GM12878 (cell line): ENCODE data around the gene ITGA3. TPM values are rescaled to one million over a fixed set of nuclear protein-coding genes. Genes with fewer than 3 reads are reported as not detected.
A peak's percentile ranks its signal among the peaks of the same experiment; 100 is the strongest.

ENCODE experiments used
- ATAC-seq: fragments of 200-7000 bp; cut with Tn5 transposase; 3 replicates; pipeline ENCODE4 v1.9.1; 2020; ENCODE audit warnings: mild to moderate bottlenecking, moderate library complexity
- BruUV-seq: library from RNA; stranded (reverse); fragments of 400-500 nt; replicated peaks from 2 replicates; lab custom pipeline; 2021; lab: Mats Ljungman, UMichigan
- CTCF ChIA-PET: fragments of 300-600 bp; sonication (Branson Sonifier 250); formaldehyde crosslinking; extraction: SDS; loops from one replicate; lab custom pipeline; 2021; ENCODE audit warnings: inconsistent platforms; lab: Yijun Ruan, JAX
- POLR2A ChIA-PET: fragments of 350-600 bp; formaldehyde crosslinking; extraction: SDS; loops from one replicate; lab custom pipeline; 2021; ENCODE audit warnings: inconsistent platforms; lab: Charles Lee
- RAD21 ChIA-PET: fragments of 300-600 bp; sonication (Branson Sonifier 250); formaldehyde crosslinking; loops from one replicate; lab custom pipeline; 2023; ENCODE audit warnings: antibody characterized with exemption; ENCODE audit not compliant: unreplicated experiment; lab: Charles Lee
- SMC1A ChIA-PET: fragments of 300-600 bp; sonication (Branson Sonifier 250); formaldehyde crosslinking; loops from one replicate; lab custom pipeline; 2023; ENCODE audit not compliant: unreplicated experiment, uncharacterized antibody; lab: Charles Lee
- DNase-seq: peaks from one replicate; pipeline ENCODE4 v3.0.0-alpha.2; 2011; ENCODE audit warnings: low read depth, low spot score
- FAIRE-seq: peaks from 3 replicates; lab custom pipeline; 2011; peaks lifted over from hg19 to GRCh38; lab: Jason Lieb, UNC
- H2AFZ ChIP-seq: 2 replicates; pipeline ENCODE4 v1.6.0; 2011; ENCODE audit warnings: low read depth, low read length, control low read depth; ENCODE audit not compliant: control insufficient read depth
- H3K27ac ChIP-seq: 2 replicates; pipeline ENCODE4 v1.5.1; 2011; ENCODE audit warnings: control low read depth; ENCODE audit not compliant: control insufficient read depth, insufficient read depth
- H3K27me3 ChIP-seq, 2 experiments: replicated peaks in 1 of 2; 2 replicates each; pipeline versions ENCODE4 v1.6.0 to v1.6.1; 2011; ENCODE audit warnings: low read length in 1 of 2; ENCODE audit not compliant: control insufficient read depth in 2 of 2, insufficient read depth in 2 of 2
- H3K36me3 ChIP-seq, 2 experiments: 2 replicates each; pipeline ENCODE4 v1.5.1; 2011; ENCODE audit warnings: low read length in 1 of 2; ENCODE audit not compliant: control insufficient read depth in 2 of 2, insufficient read depth in 2 of 2
- H3K4me1 ChIP-seq: 2 replicates; pipeline ENCODE4 v1.6.1; 2011; ENCODE audit warnings: mild to moderate bottlenecking, low read length, moderate library complexity, mixed read lengths; ENCODE audit not compliant: control insufficient read depth, insufficient read depth
- H3K4me2 ChIP-seq: 2 replicates; pipeline ENCODE4 v1.6.0; 2011; ENCODE audit warnings: control low read depth; ENCODE audit not compliant: control insufficient read depth, insufficient read depth
- H3K4me3 ChIP-seq: fragments of 200-600 bp; sonication (generic); 2 replicates; pipeline ENCODE4 v1.5.1; 2016
- H3K79me2 ChIP-seq: 2 replicates; pipeline ENCODE4 v1.6.0; 2011; ENCODE audit warnings: low read length; ENCODE audit not compliant: control insufficient read depth, insufficient read depth
- H3K9ac ChIP-seq: 2 replicates; pipeline ENCODE4 v1.8.0; 2011; ENCODE audit warnings: low read length, control low read depth, mixed read lengths; ENCODE audit not compliant: control insufficient read depth, insufficient read depth
- H3K9me3 ChIP-seq: replicated peaks from 3 replicates; pipeline ENCODE4 v1.5.1; 2011; ENCODE audit warnings: mild to moderate bottlenecking, low read length; ENCODE audit not compliant: control insufficient read depth, insufficient read depth
- H4K20me1 ChIP-seq: 2 replicates; pipeline ENCODE4 v1.6.0; 2011; ENCODE audit not compliant: control insufficient read depth, insufficient read depth
- CREB1 ChIP-seq: IDR thresholded peaks from 2 replicates; pipeline ENCODE4 v1.6.1; 2012; ENCODE audit warnings: low read depth, mild to moderate bottlenecking, inconsistent platforms
- ESRRA ChIP-seq: IDR thresholded peaks from 2 replicates; pipeline ENCODE4 v1.6.1; 2012; ENCODE audit warnings: mild to moderate bottlenecking, low read length, improper control_type of control experiment
- FOXK2 ChIP-seq: fragments of 450-650 bp; IDR thresholded peaks from 2 replicates; pipeline ENCODE4 v1.6.1; 2017; ENCODE audit warnings: mild to moderate bottlenecking, moderate library complexity
- LARP7 ChIP-seq: fragments of 450-650 bp; IDR thresholded peaks from 2 replicates; pipeline ENCODE4 v1.6.1; 2017; ENCODE audit warnings: mild to moderate bottlenecking
- NFYB ChIP-seq: IDR thresholded peaks from 2 replicates; pipeline ENCODE4 v1.6.1; 2011; ENCODE audit warnings: low read depth, mild to moderate bottlenecking, low read length, improper control_type of control experiment, moderate library complexity; ENCODE audit not compliant: insufficient read depth
- POLR2A ChIP-seq: IDR thresholded peaks from 2 replicates; pipeline ENCODE4 v1.6.1; 2011; ENCODE audit warnings: low read depth, mild to moderate bottlenecking, low read length
- SRF ChIP-seq, 2 experiments: IDR thresholded peaks; 2 replicates each; pipeline ENCODE4 v1.6.1; 2011; ENCODE audit warnings: low read depth in 2 of 2, low read length in 2 of 2, mild to moderate bottlenecking in 1 of 2, moderate library complexity in 1 of 2
- STAT3 ChIP-seq: IDR thresholded peaks from 2 replicates; pipeline ENCODE4 v1.6.1; 2011; ENCODE audit warnings: low read depth, low read length, improper control_type of control experiment
- TARDBP ChIP-seq: IDR thresholded peaks from 2 replicates; pipeline ENCODE4 v1.6.1; 2016; ENCODE audit warnings: borderline replicate concordance
- ZSCAN29 ChIP-seq: fragments of 450-650 bp; IDR thresholded peaks from 2 replicates; pipeline ENCODE4 v1.6.1; 2017; ENCODE audit warnings: mild to moderate bottlenecking, moderate library complexity
- WGBS: methylation state at CpG from one replicate; pipeline ENCODE4 v1.1.6; 2016; ENCODE audit warnings: low lambda C conversion rate; ENCODE audit not compliant: insufficient replicate concordance, insufficient coverage; ENCODE audit errors: missing lambda C conversion rate; 5-methylcytosine and 5-hydroxymethylcytosine counted together
- in situ Hi-C: fragments of 300-500 bp; cut with MboI; formaldehyde crosslinking; loops from 9 replicates; pipeline ENCODE4 v1.14.3; 2018; ENCODE audit warnings: mixed read lengths
- intact Hi-C: fragments of 100-400 bp; cut with micrococcal nuclease; formaldehyde crosslinking; loops from one replicate; pipeline ENCODE4 v1.14.2; 2022; ENCODE audit not compliant: unreplicated experiment
- polyA plus RNA-seq, 11 experiments: library from polyadenylated mRNA; depleted of rRNA in 4 of 11; unstranded in 6 of 11; stranded (reverse) in 5 of 11; fragments of >200 nt; fragmentation: Nextera tagmentation in 4 of 11; fragmentation: Illumina TruSeq in 1 of 11; extraction: Ambion mirVana in 4 of 11; extraction: Trizol in 1 of 11; gene quantifications; 1 replicate in 1 of 11; 2 replicates in 10 of 11; pipeline versions ENCODE4 v1.2.1 to v1.2.3, GENCODE V29; 2011 to 2016; ENCODE audit warnings: inconsistent platforms in 2 of 11, missing spikeins in 2 of 11, low read depth in 1 of 11
- total RNA-seq, 4 experiments: library from RNA; depleted of rRNA in 3 of 4; stranded (reverse); fragments of >200 nt in 3 of 4; fragmentation: Illumina TruSeq in 1 of 4; extraction: Trizol in 1 of 4; gene quantifications; 2 replicates each; pipeline versions ENCODE4 v1.2.1 to v1.2.3, GENCODE V29; 2013 to 2021
- TF ChIP-seq, protein P1 (sequence below): IDR thresholded peaks from 2 replicates; pipeline ENCODE4 v1.6.1; 2012; ENCODE audit warnings: low read depth, low read length, improper control_type of control experiment
- TF ChIP-seq, protein P2 (sequence below): IDR thresholded peaks from 2 replicates; pipeline ENCODE4 v1.6.1; 2012; ENCODE audit warnings: improper control_type of control experiment, low read depth, low read length; ENCODE audit not compliant: insufficient replicate concordance
- TF ChIP-seq, protein P3 (sequence below): IDR thresholded peaks from 2 replicates; pipeline ENCODE4 v1.6.1; 2011; ENCODE audit warnings: borderline replicate concordance, low read depth, mild to moderate bottlenecking, moderate library complexity, low read length; ENCODE audit not compliant: insufficient read depth, poor library complexity, severe bottlenecking
- TF ChIP-seq, protein P4 (sequence below): fragments of 450-650 bp; IDR thresholded peaks from 2 replicates; pipeline ENCODE4 v1.6.1; 2014; ENCODE audit warnings: mild to moderate bottlenecking

The ITGA3 gene
- total and polyA plus RNA-seq, 10 of the 15 experiments (the other 5 are each of a cell fraction or from before 2014, with no cell fraction given): 0.29 to 13.4 (median 6.6) TPM

- POLR2A ChIA-PET: interaction anchor here (0.9 to 1.6 kb wide), 2 partner anchors 9 to 30 kb away, joined by 4 to 5 read pairs; no protein-coding TSS in a partner anchor
- Histone ChIP-seq H2AFZ (no peak overlapping the region), H3K79me2 (no peaks in the 10 kb centered on the region), H3K9ac (no peak overlapping the region), H3K27ac (no peak overlapping the region), H3K4me2 (no peak overlapping the region), H3K27me3 (peaks cover 4 to 10% of the 10 kb centered on the region in 2 experiments), H4K20me1 (peaks cover under 1% of the 10 kb centered on the region; the same call in 1 of the 2 replicates), H3K4me3 (no peak overlapping the region), H3K36me3 (peaks cover 13 to 27% of the 10 kb centered on the region in 2 experiments; a peak in 3 of 4 replicates), H3K4me1 (peaks cover 6% of the 10 kb centered on the region; the same call in 1 of the 2 replicates), H3K9me3 (no peaks in the 10 kb centered on the region)
- no peak for ATAC-seq
- SMC1A ChIA-PET: interaction anchor here (1.1 kb wide), 1 partner anchor 29 kb away, joined by 6 read pairs; no protein-coding TSS in a partner anchor
- in situ Hi-C loops (no loop called here), intact Hi-C loops (no loop called here)
- CTCF ChIA-PET: interaction anchor here (0.5 to 3.1 kb wide), 9 partner anchors 9 to 39 kb away, joined by 3 to 21 read pairs (median 5); partner anchors contain the start of genes PDK2 and PPP1R9B
- peak; percentile 18 for FAIRE-seq
- WGBS: 40% methylated on average over 6 of the region's 6 CpGs
- no TSS peak for BruUV-seq
- DNase-seq: no peak
- RAD21 ChIA-PET: interaction anchor here (0.7 kb wide), 1 partner anchor 15 kb away, joined by 3 read pairs; no protein-coding TSS in a partner anchor
- no peak for TF ChIP-seq ZSCAN29
- TF ChIP-seq, protein P1, sequence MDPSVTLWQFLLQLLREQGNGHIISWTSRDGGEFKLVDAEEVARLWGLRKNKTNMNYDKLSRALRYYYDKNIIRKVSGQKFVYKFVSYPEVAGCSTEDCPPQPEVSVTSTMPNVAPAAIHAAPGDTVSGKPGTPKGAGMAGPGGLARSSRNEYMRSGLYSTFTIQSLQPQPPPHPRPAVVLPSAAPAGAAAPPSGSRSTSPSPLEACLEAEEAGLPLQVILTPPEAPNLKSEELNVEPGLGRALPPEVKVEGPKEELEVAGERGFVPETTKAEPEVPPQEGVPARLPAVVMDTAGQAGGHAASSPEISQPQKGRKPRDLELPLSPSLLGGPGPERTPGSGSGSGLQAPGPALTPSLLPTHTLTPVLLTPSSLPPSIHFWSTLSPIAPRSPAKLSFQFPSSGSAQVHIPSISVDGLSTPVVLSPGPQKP: no peak
- no peak for TF ChIP-seq STAT3
- no peak for TF ChIP-seq TARDBP
- TF ChIP-seq POLR2A: peak; percentile 58; the same call in 1 of the 2 replicates
- no peak for TF ChIP-seq ESRRA
- TF ChIP-seq CREB1: no peak
- TF ChIP-seq, protein P2, sequence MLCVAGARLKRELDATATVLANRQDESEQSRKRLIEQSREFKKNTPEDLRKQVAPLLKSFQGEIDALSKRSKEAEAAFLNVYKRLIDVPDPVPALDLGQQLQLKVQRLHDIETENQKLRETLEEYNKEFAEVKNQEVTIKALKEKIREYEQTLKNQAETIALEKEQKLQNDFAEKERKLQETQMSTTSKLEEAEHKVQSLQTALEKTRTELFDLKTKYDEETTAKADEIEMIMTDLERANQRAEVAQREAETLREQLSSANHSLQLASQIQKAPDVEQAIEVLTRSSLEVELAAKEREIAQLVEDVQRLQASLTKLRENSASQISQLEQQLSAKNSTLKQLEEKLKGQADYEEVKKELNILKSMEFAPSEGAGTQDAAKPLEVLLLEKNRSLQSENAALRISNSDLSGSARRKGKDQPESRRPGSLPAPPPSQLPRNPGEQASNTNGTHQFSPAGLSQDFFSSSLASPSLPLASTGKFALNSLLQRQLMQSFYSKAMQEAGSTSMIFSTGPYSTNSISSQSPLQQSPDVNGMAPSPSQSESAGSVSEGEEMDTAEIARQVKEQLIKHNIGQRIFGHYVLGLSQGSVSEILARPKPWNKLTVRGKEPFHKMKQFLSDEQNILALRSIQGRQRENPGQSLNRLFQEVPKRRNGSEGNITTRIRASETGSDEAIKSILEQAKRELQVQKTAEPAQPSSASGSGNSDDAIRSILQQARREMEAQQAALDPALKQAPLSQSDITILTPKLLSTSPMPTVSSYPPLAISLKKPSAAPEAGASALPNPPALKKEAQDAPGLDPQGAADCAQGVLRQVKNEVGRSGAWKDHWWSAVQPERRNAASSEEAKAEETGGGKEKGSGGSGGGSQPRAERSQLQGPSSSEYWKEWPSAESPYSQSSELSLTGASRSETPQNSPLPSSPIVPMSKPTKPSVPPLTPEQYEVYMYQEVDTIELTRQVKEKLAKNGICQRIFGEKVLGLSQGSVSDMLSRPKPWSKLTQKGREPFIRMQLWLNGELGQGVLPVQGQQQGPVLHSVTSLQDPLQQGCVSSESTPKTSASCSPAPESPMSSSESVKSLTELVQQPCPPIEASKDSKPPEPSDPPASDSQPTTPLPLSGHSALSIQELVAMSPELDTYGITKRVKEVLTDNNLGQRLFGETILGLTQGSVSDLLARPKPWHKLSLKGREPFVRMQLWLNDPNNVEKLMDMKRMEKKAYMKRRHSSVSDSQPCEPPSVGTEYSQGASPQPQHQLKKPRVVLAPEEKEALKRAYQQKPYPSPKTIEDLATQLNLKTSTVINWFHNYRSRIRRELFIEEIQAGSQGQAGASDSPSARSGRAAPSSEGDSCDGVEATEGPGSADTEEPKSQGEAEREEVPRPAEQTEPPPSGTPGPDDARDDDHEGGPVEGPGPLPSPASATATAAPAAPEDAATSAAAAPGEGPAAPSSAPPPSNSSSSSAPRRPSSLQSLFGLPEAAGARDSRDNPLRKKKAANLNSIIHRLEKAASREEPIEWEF: no peak
- TF ChIP-seq, protein P3, sequence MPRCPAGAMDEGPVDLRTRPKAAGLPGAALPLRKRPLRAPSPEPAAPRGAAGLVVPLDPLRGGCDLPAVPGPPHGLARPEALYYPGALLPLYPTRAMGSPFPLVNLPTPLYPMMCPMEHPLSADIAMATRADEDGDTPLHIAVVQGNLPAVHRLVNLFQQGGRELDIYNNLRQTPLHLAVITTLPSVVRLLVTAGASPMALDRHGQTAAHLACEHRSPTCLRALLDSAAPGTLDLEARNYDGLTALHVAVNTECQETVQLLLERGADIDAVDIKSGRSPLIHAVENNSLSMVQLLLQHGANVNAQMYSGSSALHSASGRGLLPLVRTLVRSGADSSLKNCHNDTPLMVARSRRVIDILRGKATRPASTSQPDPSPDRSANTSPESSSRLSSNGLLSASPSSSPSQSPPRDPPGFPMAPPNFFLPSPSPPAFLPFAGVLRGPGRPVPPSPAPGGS: peak; percentile 18
- no peak for TF ChIP-seq FOXK2
- TF ChIP-seq SRF (IDR thresholded peaks at IDR 0.05; ENCODE audit: low read depth in 2 of 2, low read length in 2 of 2): no peak
- TF ChIP-seq, protein P4, sequence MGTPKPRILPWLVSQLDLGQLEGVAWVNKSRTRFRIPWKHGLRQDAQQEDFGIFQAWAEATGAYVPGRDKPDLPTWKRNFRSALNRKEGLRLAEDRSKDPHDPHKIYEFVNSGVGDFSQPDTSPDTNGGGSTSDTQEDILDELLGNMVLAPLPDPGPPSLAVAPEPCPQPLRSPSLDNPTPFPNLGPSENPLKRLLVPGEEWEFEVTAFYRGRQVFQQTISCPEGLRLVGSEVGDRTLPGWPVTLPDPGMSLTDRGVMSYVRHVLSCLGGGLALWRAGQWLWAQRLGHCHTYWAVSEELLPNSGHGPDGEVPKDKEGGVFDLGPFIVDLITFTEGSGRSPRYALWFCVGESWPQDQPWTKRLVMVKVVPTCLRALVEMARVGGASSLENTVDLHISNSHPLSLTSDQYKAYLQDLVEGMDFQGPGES: no peak
- TF ChIP-seq NFYB: no peak
- no peak for TF ChIP-seq LARP7
Observed at GRCh38 chr17:50132104-50132794, 76.3 kb downstream of the ITGA3 start.
